ENCODE results near the gene SGTA. TPM values are rescaled to one million over a fixed set of nuclear protein-coding genes. Genes with fewer than 3 reads are reported as not detected.
"Not testable (repeated sequence)": the region's sequence is repeated elsewhere in the genome, so short reads cannot be mapped to it uniquely, and the experiment has no call there.

Gene SGTA
- total RNA-seq, 2 donors from 2014 or later: 39.5 to 77.0 TPM

DNA sequence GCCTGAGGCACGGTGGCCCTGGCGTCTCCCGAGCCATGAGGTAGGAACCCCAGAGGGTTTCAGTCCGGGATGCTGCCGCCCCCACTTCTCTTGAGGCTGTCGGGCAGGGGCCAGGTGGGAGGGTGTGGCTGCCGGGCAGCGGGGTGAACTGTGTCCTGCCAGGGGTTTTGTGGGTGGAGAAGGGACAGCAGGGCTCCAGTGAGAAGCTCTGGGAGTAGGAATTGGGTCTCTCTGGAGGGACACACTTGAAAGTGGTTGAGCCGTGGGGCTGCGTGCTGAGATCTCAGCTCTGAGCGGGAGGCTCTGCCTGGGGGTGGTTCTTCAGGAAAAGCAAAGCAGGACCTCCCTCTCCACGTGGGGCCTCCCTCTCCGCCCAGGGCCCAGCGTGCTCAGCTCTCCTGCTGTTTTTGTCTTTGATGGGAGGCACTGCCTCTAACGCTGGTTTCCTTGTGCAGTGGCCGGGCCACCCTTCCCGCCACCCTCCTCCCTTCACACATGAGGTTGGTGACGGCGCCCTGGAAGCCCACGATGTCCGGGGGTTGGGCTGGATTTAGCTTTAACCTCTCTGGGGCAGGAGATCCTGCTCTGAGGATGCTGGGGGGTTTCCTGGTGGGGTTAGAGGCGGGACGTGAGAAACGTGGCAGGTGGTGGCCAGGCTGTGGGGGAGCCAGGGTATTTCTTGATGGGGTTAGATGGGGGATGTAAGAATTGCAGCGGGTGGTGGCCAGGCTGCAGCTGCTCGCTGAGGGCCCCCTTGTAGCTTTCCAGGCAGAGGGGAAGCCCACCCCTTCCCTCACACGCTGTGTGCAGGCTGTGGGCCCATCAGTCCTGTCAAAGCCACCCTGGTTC lies 21.3 kb upstream of the SGTA start:
- no peak overlapping the region for H3K27ac Mint-ChIP-seq
- H3K27me3 Mint-ChIP-seq: no peaks in the 10 kb centered on the region
- no peaks in the 10 kb centered on the region for H3K9me3 Mint-ChIP-seq
- peaks cover 5% of the 10 kb centered on the region for H3K4me1 Mint-ChIP-seq
- H3K36me3 Mint-ChIP-seq (ENCODE audit: low read depth): peaks cover 44% of the 10 kb centered on the region
- H3K4me3 Mint-ChIP-seq: no peak overlapping the region
- no peak for ATAC-seq (replicated peaks)

GRCh38 chr19:2803486-2804155 lies 20.5 kb upstream of the SGTA start:
- Mint-ChIP-seq H3K4me3 (no peak overlapping the region), H3K27me3 (no peaks in the 10 kb centered on the region), H3K9me3 (no peaks in the 10 kb centered on the region), H3K4me1 (peaks cover 5% of the 10 kb centered on the region), H3K27ac (no peak overlapping the region), H3K36me3 (ENCODE audit: low read depth) (peaks cover 36% of the 10 kb centered on the region)
- ATAC-seq (replicated peaks): no peak

DNA sequence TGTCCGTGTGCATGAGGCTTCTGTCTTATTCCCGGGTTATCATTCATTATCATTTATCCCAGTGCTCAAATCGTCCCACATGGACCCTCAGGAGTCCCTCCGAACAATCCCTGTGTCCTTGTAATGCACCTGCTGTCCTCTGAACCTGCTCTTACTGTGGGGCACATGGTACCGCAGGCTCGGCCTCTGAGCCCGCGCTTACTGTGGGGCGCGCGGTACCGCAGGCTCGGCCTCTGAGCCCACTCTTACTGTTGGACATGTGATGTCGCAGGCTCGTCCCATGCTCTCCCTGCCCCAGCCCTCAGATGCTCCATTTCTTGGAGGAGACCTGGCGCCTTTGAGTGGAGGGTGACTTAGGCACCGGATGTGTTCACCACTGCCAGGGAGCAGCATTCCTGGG lies 19.8 kb upstream of the SGTA start:
- Mint-ChIP-seq H3K4me3 (no peak overlapping the region), H3K27ac (no peak overlapping the region), H3K9me3 (no peaks in the 10 kb centered on the region), H3K27me3 (no peaks in the 10 kb centered on the region), H3K4me1 (peaks cover 5% of the 10 kb centered on the region), H3K36me3 (ENCODE audit: low read depth) (peaks cover 36% of the 10 kb centered on the region)
- no peak for ATAC-seq (replicated peaks)

DNA sequence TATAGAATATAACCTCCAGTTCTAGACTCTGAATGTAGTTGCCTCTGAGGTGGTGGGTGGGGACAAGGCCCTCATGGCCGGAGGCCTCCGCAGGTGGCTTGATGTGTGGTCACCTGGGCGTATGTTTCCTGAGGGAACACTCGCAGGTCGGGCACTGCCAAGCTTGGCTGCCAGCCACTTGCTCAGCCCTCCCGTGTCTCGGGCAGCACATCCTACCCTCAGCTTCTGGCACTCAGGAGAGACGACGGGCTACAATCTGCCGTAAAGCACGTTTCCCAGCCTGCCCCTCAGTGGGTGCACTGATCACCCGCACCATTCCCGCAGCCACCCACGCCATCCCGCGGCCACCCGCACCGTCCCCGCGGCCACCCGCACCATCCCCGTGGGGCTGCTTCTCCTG lies 17.4 kb upstream of the SGTA start:
- Mint-ChIP-seq H3K27me3 (no peaks in the 10 kb centered on the region), H3K9me3 (no peaks in the 10 kb centered on the region), H3K36me3 (ENCODE audit: low read depth) (peaks cover 52% of the 10 kb centered on the region), H3K4me1 (peaks cover 5% of the 10 kb centered on the region), H3K27ac (no peak overlapping the region), H3K4me3 (no peak overlapping the region)
- ATAC-seq (replicated peaks): no peak

- H3K27me3 Mint-ChIP-seq: no peaks in the 10 kb centered on the region
- no peaks in the 10 kb centered on the region for H3K9me3 Mint-ChIP-seq
- no peak overlapping the region for H3K4me3 Mint-ChIP-seq
- H3K36me3 Mint-ChIP-seq (ENCODE audit: low read depth): peaks cover 61% of the 10 kb centered on the region
- H3K4me1 Mint-ChIP-seq: peaks cover 5% of the 10 kb centered on the region
- no peak overlapping the region for H3K27ac Mint-ChIP-seq
- no peak for ATAC-seq (replicated peaks)
Observed at GRCh38 chr19:2799273-2800020, 16.4 kb upstream of the SGTA start.

- Mint-ChIP-seq H3K27ac (no peak overlapping the region), H3K36me3 (ENCODE audit: low read depth) (peaks cover 62% of the 10 kb centered on the region), H3K4me3 (no peak overlapping the region), H3K9me3 (no peaks in the 10 kb centered on the region), H3K4me1 (peaks cover 5% of the 10 kb centered on the region), H3K27me3 (no peaks in the 10 kb centered on the region)
- ATAC-seq (replicated peaks): no peak
Observed at GRCh38 chr19:2798733-2799132, 15.7 kb upstream of the SGTA start.

- no peak for ATAC-seq (replicated peaks)
- H3K36me3 Mint-ChIP-seq (ENCODE audit: low read depth): peaks cover 62% of the 10 kb centered on the region
Observed at GRCh38 chr19:2798158-2798685, 15.1 kb upstream of the SGTA start.

DNA sequence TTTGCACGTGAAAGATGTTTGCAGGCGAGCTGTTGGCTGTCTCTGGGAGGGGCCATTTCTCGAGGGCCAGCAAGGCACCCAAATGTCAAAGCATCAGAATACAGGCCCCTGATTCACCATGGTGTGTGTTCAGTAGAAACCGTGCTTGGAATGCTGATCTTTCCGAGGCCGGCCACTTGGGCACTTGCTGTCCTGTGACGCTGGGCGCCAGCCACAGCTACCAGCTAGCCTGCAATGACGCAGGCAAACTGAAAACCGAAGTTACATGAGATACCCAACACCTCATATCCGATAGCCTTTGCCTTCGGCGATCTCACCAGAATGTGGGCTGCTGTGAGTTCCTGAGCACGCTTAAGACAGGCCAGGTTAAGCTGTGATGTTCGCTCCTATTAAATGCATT lies 14.2 kb upstream of the SGTA start:
- H3K4me1 Mint-ChIP-seq: no peaks in the 10 kb centered on the region
- no peak overlapping the region for H3K4me3 Mint-ChIP-seq
- no peaks in the 10 kb centered on the region for H3K27me3 Mint-ChIP-seq
- no peaks in the 10 kb centered on the region for H3K9me3 Mint-ChIP-seq
- no peak for ATAC-seq (replicated peaks)
- H3K36me3 Mint-ChIP-seq (ENCODE audit: low read depth): peaks cover 58% of the 10 kb centered on the region
- no peak overlapping the region for H3K27ac Mint-ChIP-seq

More at GRCh38 chr19:2798158-2798685, 15.1 kb upstream of the SGTA start:
- Mint-ChIP-seq H3K27me3 (no peaks in the 10 kb centered on the region), H3K4me3 (no peak overlapping the region), H3K4me1 (peaks cover 5% of the 10 kb centered on the region), H3K27ac (no peak overlapping the region), H3K9me3 (no peaks in the 10 kb centered on the region)

- no peaks in the 10 kb centered on the region for H3K4me1 Mint-ChIP-seq
Observed at GRCh38 chr19:2796659-2797266, 13.7 kb upstream of the SGTA start.

GRCh38 chr19:2795827-2796658 lies 13.0 kb upstream of the SGTA start:
- Mint-ChIP-seq H3K4me3 (no peak overlapping the region), H3K27me3 (no peaks in the 10 kb centered on the region), H3K9me3 (no peaks in the 10 kb centered on the region), H3K27ac (no peak overlapping the region), H3K36me3 (ENCODE audit: low read depth) (peaks cover 58% of the 10 kb centered on the region), H3K4me1 (no peaks in the 10 kb centered on the region)
- no peak for ATAC-seq (replicated peaks)

More at GRCh38 chr19:2796659-2797266, 13.7 kb upstream of the SGTA start:
- Mint-ChIP-seq H3K4me3 (no peak overlapping the region), H3K36me3 (ENCODE audit: low read depth) (peaks cover 59% of the 10 kb centered on the region), H3K9me3 (no peaks in the 10 kb centered on the region), H3K27ac (no peak overlapping the region), H3K27me3 (no peaks in the 10 kb centered on the region)
- no peak for ATAC-seq (replicated peaks)

DNA sequence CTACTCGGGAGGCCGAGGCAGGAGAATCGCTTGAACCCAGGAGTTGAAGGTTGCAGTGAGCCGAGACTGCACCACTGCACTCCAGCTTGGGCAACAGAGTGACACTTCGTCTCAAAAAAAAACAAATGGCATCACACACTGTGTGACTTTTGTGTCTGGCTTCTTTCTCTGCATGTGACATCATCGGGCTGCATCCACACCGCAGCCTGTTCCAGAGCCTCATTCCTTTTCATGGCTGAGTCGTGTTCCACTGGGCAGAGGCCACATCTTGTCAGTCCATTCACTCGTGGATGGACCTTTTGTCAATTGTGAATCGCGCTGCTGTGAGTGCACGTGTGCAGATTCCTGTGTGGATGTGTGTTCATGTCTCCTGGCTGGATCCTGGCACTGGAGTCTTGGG lies 10.5 kb upstream of the SGTA start:
- Mint-ChIP-seq H3K27ac (no peak overlapping the region), H3K9me3 (no peaks in the 10 kb centered on the region), H3K4me3 (no peak overlapping the region), H3K36me3 (ENCODE audit: low read depth) (peaks cover 55% of the 10 kb centered on the region), H3K27me3 (no peaks in the 10 kb centered on the region), H3K4me1 (no peaks in the 10 kb centered on the region)
- ATAC-seq (replicated peaks): no peak

DNA sequence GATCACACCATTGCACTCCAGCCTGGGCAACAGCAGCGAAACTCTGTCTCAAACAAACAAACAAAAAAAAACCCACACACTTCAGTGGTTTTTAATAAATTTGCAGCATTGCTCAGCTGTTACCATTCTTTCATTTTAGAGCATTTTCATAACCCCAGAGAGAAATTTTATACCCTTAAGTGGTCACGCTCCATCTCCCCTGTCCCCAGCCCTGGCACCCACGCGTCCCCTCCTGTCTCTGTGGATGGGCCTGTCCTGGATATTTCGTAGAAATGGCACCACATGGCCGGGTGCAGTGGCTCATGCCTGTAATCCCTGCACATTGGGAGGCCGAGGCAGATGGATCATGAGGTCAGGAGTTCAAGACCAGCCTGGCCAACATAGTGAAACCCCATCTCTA lies 10.1 kb upstream of the SGTA start:
- Mint-ChIP-seq H3K36me3 (ENCODE audit: low read depth) (peaks cover 59% of the 10 kb centered on the region), H3K4me1 (peaks cover 1% of the 10 kb centered on the region), H3K27me3 (no peaks in the 10 kb centered on the region), H3K4me3 (no peak overlapping the region), H3K9me3 (no peaks in the 10 kb centered on the region), H3K27ac (no peak overlapping the region)
- ATAC-seq (replicated peaks): no peak

GRCh38 chr19:2792666-2793065 lies 9.6 kb upstream of the SGTA start:
- not testable (repeated sequence) for H3K4me3 Mint-ChIP-seq; ATAC-seq (replicated peaks); H3K27ac Mint-ChIP-seq; H3K4me1 Mint-ChIP-seq; H3K9me3 Mint-ChIP-seq; H3K27me3 Mint-ChIP-seq
- H3K36me3 Mint-ChIP-seq (ENCODE audit: low read depth): peaks cover 58% of the 10 kb centered on the region

All from activated T-helper 17 cell treated with anti-CD3 and anti-CD28 coated beads, Interleukin-2, amount 50 U/mL, for 72 hours (primary cell).